T47D (cell line): ENCODE data around the gene PCID2.
A peak's percentile ranks its signal among the peaks of the same experiment; 100 is the strongest.

Experiments
- DNase-seq, 2 experiments: peaks; one replicate each; pipeline versions ENCODE4 v3.0.0 to v3.0.0-alpha.2; 2011 to 2012; ENCODE audit warnings: low read depth in 1 of 2, low spot score in 1 of 2
- JUND ChIP-seq: IDR thresholded peaks from 2 replicates; pipeline ENCODE4 v1.6.1; 2012; ENCODE audit warnings: low read depth
- in situ Hi-C: cut with HindIII; loops from 2 replicates; pipeline ENCODE4 v1.10.0; 2016; ENCODE audit warnings: low sequenced_read_pairs, low pct_unique_long_range_greater_than_20kb

PCID2 gene

DNA sequence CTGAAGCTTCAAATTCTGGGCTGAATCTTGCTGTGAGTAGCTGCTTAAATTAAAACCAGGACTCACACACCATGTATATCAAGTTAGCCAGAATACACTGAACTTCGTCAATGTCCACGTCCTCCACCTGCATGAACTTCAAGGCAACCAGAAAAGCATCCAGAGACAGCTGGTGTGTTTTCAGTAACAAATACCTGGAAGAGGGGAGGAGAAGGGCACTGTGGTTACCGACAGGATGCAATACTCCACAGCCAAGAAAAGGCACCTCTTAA is 29.6 kb downstream of the PCID2 start:
- no peak for TF ChIP-seq JUND
- no peak for DNase-seq
- in situ Hi-C loops = no loop called here

DNA sequence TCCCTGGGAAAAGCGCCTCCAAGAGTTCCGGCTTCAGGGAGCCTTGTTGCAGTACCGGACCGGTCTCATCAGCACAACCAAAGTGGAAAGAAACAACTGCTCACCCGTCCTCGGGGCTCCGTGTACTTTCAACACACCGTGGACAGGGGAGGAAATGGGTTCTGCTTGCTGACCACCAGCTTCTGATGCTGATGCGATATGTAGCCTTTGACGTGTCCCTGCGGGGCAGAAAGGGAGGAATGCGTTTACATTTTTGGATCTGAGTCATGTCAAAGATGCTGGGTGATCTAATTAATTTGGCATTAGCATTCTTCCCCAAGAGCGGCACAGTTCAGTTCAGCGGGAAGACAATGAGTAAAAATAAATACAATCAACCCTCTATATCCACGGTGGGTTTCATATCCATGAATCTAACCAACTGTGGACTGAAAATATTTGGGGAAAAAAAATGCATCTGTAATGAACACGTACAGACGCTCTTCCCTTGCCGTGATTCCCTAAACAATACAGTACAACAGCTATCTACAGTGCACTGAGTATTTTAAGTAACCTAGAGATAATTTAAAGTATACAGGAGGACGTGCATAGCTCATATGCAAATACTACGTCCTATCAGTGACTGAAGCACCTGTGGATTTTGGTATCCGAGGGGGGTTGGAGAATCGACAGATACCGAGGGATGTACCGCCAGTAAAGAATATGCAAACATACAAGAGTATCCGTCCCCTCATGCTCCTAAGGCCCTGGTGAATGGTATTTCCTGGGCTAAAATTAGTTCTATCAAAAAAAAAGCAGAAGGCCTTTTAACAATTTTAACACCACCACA is 30.2 kb downstream of the PCID2 start:
- no peak for DNase-seq
- in situ Hi-C loops = no loop called here
- TF ChIP-seq JUND = no peak

GRCh38 chr13:113176822-113177221 is 31.6 kb downstream of the PCID2 start:
- DNase-seq = no peak
- no peak for TF ChIP-seq JUND
- in situ Hi-C loops = no loop called here

DNA sequence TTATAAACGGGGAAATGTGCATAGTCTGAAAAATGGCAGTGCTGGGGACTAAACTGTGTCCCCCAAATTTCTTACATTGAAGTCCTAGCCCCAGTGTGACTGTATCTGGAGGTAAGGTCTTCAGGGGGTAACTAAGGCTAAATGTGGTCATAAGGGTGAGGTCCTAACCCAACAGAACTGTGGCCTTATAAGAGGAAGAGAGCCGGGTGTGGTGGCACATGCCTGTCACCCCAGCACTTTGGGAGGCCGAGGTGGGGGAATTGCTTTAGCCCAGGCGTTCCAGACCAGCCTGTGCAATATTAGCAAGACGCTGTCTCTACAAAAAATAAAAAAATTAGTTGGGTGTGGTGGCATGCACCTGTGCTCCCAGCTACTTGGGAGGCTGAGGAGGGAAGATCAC is 32.2 kb downstream of the PCID2 start:
- no peak for DNase-seq
- in situ Hi-C loops = no loop called here
- TF ChIP-seq JUND = no peak

DNA sequence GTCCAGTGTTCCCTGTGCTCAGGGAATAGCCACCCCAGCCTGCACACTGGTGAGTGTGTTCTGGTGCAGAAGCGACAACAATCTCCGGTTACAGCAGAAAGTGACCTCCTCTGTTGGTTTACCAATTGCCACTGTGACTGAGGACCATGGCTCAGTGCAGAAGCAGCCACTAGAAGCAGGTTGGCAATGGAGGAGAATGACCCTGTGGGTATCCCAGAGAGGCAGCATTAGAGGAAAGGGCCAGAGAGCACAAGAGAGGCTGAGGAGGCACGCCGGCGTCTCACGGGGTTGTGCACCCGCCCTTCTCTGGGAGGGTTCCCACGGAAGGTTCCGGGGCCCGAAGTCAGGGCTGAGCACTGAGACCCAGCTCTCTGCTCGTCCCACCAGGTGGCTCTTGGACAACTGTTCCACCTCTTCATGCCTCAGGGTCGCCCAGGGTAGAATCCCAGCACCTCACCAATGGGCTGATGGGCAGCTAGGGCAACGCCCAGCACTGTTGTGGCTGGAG is 36.0 kb downstream of the PCID2 start:
- DNase-seq = no peak
- in situ Hi-C loops = no loop called here
- TF ChIP-seq JUND = no peak

DNA sequence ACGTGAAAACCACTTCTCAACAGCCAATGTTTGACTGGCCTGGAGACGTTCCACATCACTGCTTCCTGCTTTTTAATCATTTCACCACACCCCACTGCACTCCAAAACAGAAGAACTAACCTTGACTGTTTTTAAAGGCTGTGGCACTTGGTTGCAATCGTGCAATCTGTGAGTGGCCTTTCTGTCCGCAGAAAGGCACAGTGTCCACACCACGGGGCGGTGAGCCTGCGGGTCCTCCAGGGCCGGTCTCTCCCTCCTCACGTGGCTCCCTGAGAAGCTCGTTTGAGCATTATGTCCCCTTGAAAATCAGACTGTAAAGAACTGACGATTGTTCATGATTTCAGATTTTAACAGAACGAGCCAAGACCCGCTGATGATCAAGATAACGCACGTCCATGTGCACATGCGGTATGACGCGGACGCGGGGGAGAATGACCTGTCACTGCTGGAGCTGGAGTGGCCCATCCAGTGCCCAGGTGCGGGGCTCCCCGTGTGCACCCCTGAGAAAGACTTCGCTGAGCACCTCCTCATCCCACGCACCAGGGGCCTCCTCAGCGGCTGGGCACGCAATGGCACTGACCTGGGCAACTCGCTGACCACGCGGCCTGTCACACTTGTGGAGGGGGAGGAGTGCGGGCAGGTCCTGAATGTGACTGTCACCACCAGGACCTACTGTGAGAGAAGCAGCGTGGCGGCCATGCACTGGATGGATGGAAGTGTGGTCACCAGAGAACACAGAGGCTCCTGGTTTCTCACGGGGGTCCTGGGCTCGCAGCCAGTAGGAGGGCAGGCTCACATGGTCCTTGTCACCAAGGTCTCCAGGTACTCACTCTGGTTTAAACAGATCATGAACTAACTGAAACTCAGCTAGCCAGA is 37.0 kb downstream of the PCID2 start:
- in situ Hi-C loops = no loop called here
- DNase-seq = no peak
- no peak for TF ChIP-seq JUND

DNA sequence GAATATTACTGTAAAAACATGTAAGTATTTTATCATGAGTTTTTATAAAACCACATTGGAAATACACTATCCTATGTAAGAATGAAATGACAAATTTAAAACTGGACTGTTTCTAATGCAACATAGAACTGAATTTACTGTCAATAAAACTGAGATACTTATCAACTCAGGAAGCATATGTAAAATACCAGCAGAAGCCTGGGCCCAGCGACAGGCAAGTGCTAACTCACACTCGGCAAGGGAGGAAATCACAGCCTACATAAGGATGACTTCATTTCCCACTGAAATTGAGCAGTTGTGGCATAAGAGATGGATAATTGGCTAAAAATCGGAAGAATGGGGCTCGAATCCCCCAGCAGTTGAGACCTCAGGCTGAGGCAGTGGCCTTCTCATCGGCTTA is 38.0 kb downstream of the PCID2 start:
- DNase-seq = peak; percentile 42 to 56
- TF ChIP-seq JUND = no peak
- in situ Hi-C loops = no loop called here

DNA sequence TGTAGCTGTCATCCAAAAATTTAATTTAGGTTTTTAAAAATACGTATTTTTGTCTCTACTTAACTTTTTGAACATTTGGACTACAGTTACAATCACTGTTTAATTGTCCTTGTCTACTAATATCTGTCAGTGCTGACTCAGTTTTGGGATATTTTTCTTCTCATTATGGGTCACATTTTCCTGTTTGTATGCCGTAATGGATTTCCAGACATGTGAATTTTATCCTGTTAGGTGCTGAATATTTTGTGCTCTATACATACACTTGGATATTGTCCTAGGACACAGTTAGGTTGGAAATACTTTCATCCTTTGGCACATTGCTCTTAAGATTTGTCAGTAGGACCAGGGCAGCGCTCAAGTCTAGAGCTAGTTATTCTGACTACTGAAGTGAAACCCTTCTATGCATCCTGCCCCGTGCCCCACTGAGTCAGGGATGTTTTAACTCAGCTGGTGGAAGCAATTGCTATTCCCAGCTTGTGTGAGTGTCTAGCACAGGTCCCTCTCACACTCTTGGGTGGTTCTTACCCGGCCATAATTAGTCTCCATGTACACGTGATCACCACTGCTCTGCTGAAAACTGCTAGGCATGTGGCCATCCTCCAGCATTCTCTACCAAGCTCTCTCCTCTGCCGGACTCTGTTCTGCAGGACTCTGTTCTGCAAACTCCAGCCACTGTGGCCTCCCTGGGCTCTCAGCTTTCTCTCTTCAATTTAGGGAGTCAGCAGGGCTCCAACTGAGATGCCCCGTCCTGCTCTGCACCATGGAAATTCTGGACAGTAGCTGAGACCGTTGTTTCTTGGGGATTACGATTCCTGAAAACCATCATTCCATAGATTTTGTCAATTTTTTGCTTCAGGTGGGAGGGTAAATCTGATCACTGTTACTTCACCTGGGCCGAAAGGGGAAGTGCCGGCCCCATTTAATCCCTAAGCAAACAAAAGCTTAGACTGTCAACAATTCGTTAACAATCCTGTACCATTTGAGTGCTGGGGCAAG is 38.9 kb downstream of the PCID2 start:
- in situ Hi-C loops = no loop called here
- TF ChIP-seq JUND = no peak
- peak; percentile 49 to 53 for DNase-seq

- in situ Hi-C loops = no loop called here
- no peak for TF ChIP-seq JUND
Measured at GRCh38 chr13:113168211-113168610, 40.3 kb downstream of the PCID2 start.

DNA sequence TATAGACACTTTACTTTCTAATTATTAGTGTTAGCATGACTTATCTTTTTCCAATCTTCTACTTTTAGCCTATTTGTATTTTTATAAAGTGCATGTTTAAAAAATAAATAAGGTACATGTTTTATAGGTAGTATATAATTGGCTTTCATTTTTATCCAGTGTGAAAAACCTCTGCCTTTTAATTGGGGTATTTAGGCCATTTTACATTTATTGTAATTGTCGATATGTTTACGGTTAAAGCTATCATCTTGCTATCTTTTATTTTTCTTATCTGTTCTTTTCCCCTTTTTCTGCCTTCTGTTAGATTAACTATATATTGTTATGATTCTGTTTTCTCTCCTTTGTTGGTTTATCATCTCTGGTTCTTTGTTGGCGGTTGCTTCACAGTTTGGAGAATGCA is 40.9 kb downstream of the PCID2 start:
- in situ Hi-C loops = no loop called here
- no peak for TF ChIP-seq JUND
- no peak for DNase-seq

More at GRCh38 chr13:113168211-113168610, 40.3 kb downstream of the PCID2 start:
- no peak for DNase-seq

DNA sequence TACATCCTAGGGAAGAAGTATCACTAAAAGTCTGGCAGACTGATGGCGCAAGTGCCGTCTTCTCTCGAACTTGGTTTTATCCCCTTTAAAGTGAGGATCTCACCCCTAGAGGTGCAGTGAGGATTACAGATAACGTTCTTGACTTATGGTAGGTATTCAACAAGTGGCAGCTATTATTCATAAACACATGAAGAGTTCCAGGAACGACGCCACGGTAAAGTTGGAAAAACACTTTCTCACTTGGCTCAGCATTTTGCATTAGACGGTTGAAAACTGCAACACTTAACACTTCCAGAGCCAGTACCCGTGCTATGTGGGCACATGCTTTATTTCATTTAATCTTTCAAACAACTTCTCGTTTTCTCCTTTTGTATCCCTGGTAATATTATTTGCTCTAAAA is 41.3 kb downstream of the PCID2 start:
- no peak for DNase-seq
- no peak for TF ChIP-seq JUND
- in situ Hi-C loops = no loop called here

DNA sequence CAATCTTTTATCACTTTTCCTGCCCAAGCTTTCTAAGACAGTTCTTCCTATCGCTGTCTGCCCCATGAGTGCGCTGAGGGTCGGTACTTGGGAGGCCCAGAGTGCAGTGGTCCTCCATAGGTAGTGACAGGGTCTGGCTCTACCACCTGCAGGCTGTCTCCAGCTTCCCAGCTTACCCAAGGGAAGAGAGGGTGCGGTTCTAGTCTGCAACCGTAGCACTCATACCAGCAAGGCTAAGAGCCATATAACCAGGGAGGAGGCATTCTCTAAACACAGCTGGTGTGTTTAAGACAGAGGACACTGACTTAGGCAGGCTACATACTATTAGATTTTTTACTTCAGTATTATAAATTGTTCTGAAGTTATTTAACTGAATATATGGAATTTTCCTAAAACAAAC is 41.8 kb downstream of the PCID2 start:
- no peak for DNase-seq
- in situ Hi-C loops = no loop called here
- TF ChIP-seq JUND = no peak
